GM18867 (cell line): ENCODE data around the gene TNFSF13.
"Not testable (repeated sequence)": the region's sequence is repeated elsewhere in the genome, so short reads cannot be mapped to it uniquely, and the experiment has no call there.

Source experiments
- ATAC-seq: cut with Tn5 transposase; IDR thresholded peaks from one replicate; pipeline ENCODE4 v1.9.1; 2021; ENCODE audit warnings: mild to moderate bottlenecking, moderate library complexity; ENCODE audit not compliant: unreplicated experiment

The TNFSF13 gene

GRCh38 chr17:7589891-7590691 is 31.5 kb downstream of the TNFSF13 start, which contains the start of gene SOX15:
Gene SOX15, minus strand, starts transcription at chr17:7590094. Its CDS starts 418 bp downstream, at chr17:7589676.
- ATAC-seq = no peak

GRCh38 chr17:7590743-7591142 is 32.2 kb downstream of the TNFSF13 start:
- no peak for ATAC-seq

GRCh38 chr17:7591596-7591995 is 33.0 kb downstream of the TNFSF13 start:
- ATAC-seq = no peak

- ATAC-seq = no peak
Measured at GRCh38 chr17:7592422-7593021, 34.0 kb downstream of the TNFSF13 start.

- no peak for ATAC-seq
Measured at GRCh38 chr17:7593296-7593695, 34.7 kb downstream of the TNFSF13 start.

- ATAC-seq = not testable (repeated sequence)
Measured at GRCh38 chr17:7597561-7597960, 39.0 kb downstream of the TNFSF13 start.

GRCh38 chr17:7606280-7606679 is 47.7 kb downstream of the TNFSF13 start:
- no peak for ATAC-seq

GRCh38 chr17:7610641-7611040 is 52.1 kb downstream of the TNFSF13 start:
- ATAC-seq = no peak
